ENCODE results near the gene CALD1.
A peak's percentile ranks its signal among the peaks of the same experiment; 100 is the strongest.

CALD1 gene

DNA sequence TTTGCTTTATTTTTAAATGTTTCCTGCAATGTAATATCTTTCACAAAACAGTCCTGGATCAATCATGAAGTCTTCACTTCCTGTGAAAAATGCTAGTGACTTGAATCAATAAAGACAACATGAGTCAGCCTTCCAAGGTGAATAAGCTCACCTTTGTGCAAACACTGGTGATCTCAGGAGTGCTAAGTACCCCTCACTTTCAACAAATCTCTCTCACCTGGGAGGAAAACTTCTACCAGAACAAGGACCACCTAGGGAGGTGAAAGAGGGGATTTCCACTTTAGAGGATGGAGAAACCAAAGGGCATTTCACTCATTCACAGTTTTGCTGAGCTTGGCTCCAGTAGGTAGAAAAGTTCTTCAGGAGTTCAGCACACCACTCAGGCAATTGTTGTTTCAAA, 64.8 kb downstream of the CALD1 start:
- H3K4me3 ChIP-seq (ENCODE audit: low read depth, low read length): no peak overlapping the region
- H3K9me3 ChIP-seq: no peaks in the 10 kb centered on the region
- TF ChIP-seq, protein P1, sequence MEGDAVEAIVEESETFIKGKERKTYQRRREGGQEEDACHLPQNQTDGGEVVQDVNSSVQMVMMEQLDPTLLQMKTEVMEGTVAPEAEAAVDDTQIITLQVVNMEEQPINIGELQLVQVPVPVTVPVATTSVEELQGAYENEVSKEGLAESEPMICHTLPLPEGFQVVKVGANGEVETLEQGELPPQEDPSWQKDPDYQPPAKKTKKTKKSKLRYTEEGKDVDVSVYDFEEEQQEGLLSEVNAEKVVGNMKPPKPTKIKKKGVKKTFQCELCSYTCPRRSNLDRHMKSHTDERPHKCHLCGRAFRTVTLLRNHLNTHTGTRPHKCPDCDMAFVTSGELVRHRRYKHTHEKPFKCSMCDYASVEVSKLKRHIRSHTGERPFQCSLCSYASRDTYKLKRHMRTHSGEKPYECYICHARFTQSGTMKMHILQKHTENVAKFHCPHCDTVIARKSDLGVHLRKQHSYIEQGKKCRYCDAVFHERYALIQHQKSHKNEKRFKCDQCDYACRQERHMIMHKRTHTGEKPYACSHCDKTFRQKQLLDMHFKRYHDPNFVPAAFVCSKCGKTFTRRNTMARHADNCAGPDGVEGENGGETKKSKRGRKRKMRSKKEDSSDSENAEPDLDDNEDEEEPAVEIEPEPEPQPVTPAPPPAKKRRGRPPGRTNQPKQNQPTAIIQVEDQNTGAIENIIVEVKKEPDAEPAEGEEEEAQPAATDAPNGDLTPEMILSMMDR (IDR thresholded peaks at IDR 0.05; ENCODE audit: low read depth, low read length): no peak
- no peaks in the 10 kb centered on the region for H3K36me3 ChIP-seq
- H3K27me3 ChIP-seq: peaks cover 6% of the 10 kb centered on the region; the same call in 1 of the 2 replicates
- no peaks in the 10 kb centered on the region for H3K4me1 ChIP-seq
- no peak for DNase-seq

DNA sequence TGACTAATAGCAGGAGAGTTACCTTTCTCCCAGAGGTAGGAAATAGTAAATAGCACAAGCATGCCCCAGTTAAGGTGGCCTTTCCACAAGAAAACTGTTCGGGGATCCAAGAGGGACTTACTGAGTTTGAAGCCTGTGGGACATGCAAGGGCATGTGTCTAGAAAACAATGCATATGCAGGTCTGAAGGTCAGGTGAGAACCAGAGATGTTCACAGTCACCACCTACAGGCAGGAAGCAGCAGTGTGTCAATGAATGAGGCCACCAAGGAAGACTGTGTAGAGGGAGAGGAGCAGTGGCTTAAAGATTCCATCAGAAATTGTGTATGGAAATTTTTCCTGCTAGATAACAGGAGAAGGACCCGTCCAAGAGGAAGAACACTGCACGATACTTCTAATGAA, 66.0 kb downstream of the CALD1 start:
- Histone ChIP-seq H3K9me3 (no peaks in the 10 kb centered on the region), H3K27me3 (peaks cover 6% of the 10 kb centered on the region; the same call in 1 of the 2 replicates), H3K4me1 (no peaks in the 10 kb centered on the region), H3K4me3 (ENCODE audit: low read depth, low read length) (no peak overlapping the region), H3K36me3 (no peaks in the 10 kb centered on the region)
- TF ChIP-seq, protein P1 (IDR thresholded peaks at IDR 0.05; ENCODE audit: low read depth, low read length): peak; percentile 51
- no peak for DNase-seq

- no peaks in the 10 kb centered on the region for H3K36me3 ChIP-seq
- no peak for DNase-seq
- no peaks in the 10 kb centered on the region for H3K9me3 ChIP-seq
- no peak overlapping the region for H3K4me3 ChIP-seq (ENCODE audit: low read depth, low read length)
- no peaks in the 10 kb centered on the region for H3K27me3 ChIP-seq
- TF ChIP-seq, protein P1 (IDR thresholded peaks at IDR 0.05; ENCODE audit: low read depth, low read length): no peak
- no peaks in the 10 kb centered on the region for H3K4me1 ChIP-seq
Measured at GRCh38 chr7:134847851-134848588, 68.6 kb downstream of the CALD1 start.

- H3K9me3 ChIP-seq: no peaks in the 10 kb centered on the region
- H3K27me3 ChIP-seq: no peaks in the 10 kb centered on the region
- no peaks in the 10 kb centered on the region for H3K4me1 ChIP-seq
- no peak for DNase-seq
- H3K36me3 ChIP-seq: no peaks in the 10 kb centered on the region
- TF ChIP-seq, protein P1 (IDR thresholded peaks at IDR 0.05; ENCODE audit: low read depth, low read length): no peak
- no peak overlapping the region for H3K4me3 ChIP-seq (ENCODE audit: low read depth, low read length)
Measured at GRCh38 chr7:134850066-134850465, 70.6 kb downstream of the CALD1 start.

- no peaks in the 10 kb centered on the region for H3K27me3 ChIP-seq
- no peak overlapping the region for H3K4me3 ChIP-seq (ENCODE audit: low read depth, low read length)
- no peaks in the 10 kb centered on the region for H3K4me1 ChIP-seq
- DNase-seq: no peak
- TF ChIP-seq, protein P1 (IDR thresholded peaks at IDR 0.05; ENCODE audit: low read depth, low read length): no peak
- H3K9me3 ChIP-seq: no peaks in the 10 kb centered on the region
- H3K36me3 ChIP-seq: no peaks in the 10 kb centered on the region
Measured at GRCh38 chr7:134851141-134851540, 71.7 kb downstream of the CALD1 start.

- TF ChIP-seq, protein P1 (IDR thresholded peaks at IDR 0.05; ENCODE audit: low read depth, low read length): no peak
- no peak for DNase-seq
- H3K36me3 ChIP-seq: no peaks in the 10 kb centered on the region
- H3K4me3 ChIP-seq (ENCODE audit: low read depth, low read length): no peak overlapping the region
- no peaks in the 10 kb centered on the region for H3K27me3 ChIP-seq
- H3K9me3 ChIP-seq: no peaks in the 10 kb centered on the region
- H3K4me1 ChIP-seq: no peaks in the 10 kb centered on the region
Measured at GRCh38 chr7:134852625-134853024, 73.2 kb downstream of the CALD1 start.

Data from BE2C (cell line).